H1 (cell line): ENCODE results near the gene RAD23B. TPM values are rescaled to one million over a fixed set of nuclear protein-coding genes. Genes with fewer than 3 reads are reported as not detected.

Source experiments
- CTCF ChIA-PET: fragments of 300-600 bp; sonication (Branson Sonifier 250); formaldehyde crosslinking; loops from one replicate; lab custom pipeline; 2021; ENCODE audit not compliant: partially characterized antibody; lab: Charles Lee
- POLR2A ChIA-PET: fragments of 300-600 bp; sonication (Branson Sonifier 250); formaldehyde crosslinking; loops from one replicate; lab custom pipeline; 2021; ENCODE audit warnings: inconsistent platforms; ENCODE audit not compliant: partially characterized antibody; lab: Charles Lee
- DNase-seq, 2 experiments: peaks; one replicate each; pipeline versions ENCODE4 v3.0.0 to v3.0.0-alpha.2; 2010 to 2022; ENCODE audit warnings: low spot score in 2 of 2, low read depth in 1 of 2, mixed read lengths in 1 of 2
- FAIRE-seq: peaks from 2 replicates; lab custom pipeline; 2011; peaks lifted over from hg19 to GRCh38; lab: Jason Lieb, UNC
- H2AFZ ChIP-seq: 2 replicates; pipeline ENCODE4 v1.8.1; 2012; ENCODE audit warnings: low read length, inconsistent platforms
- H2AK5ac ChIP-seq: 2 replicates; pipeline ENCODE4 v1.6.1; 2013; ENCODE audit warnings: low read depth, low read length
- H2BK120ac ChIP-seq: replicated peaks from 2 replicates; pipeline ENCODE3; 2013; ENCODE audit warnings: low read depth, low read length, inconsistent platforms
- H2BK12ac ChIP-seq: 2 replicates; pipeline ENCODE4 v1.6.1; 2013; ENCODE audit warnings: low read depth, low read length
- H2BK15ac ChIP-seq: 2 replicates; pipeline ENCODE4 v1.6.1; 2013; ENCODE audit warnings: low read length
- H2BK20ac ChIP-seq: 2 replicates; pipeline ENCODE4 v1.6.1; 2013; ENCODE audit warnings: low read length
- H2BK5ac ChIP-seq: 2 replicates; pipeline ENCODE4 v1.6.1; 2013; ENCODE audit warnings: low read depth, low read length
- H3K14ac ChIP-seq: 2 replicates; pipeline ENCODE4 v1.6.1; 2013; ENCODE audit warnings: inconsistent platforms; ENCODE audit not compliant: insufficient read length
- H3K18ac ChIP-seq: 2 replicates; pipeline ENCODE4 v1.6.1; 2013; ENCODE audit warnings: low read length; ENCODE audit errors: extremely low read depth
- H3K23ac ChIP-seq: 2 replicates; pipeline ENCODE4 v1.6.1; 2013; ENCODE audit warnings: inconsistent platforms; ENCODE audit not compliant: insufficient read length
- H3K23me2 ChIP-seq: 2 replicates; pipeline ENCODE4 v1.6.1; 2013; ENCODE audit warnings: low read depth, low read length
- H3K27ac ChIP-seq: 2 replicates; pipeline ENCODE4 v1.6.1; 2011; ENCODE audit warnings: low read depth, low read length, inconsistent platforms
- H3K27me3 ChIP-seq, 4 experiments: replicated peaks in 1 of 4; 1 replicate in 1 of 4; 2 replicates in 3 of 4; pipeline versions ENCODE4 v1.6.1 to v1.8.1; 2011 to 2013; ENCODE audit warnings: low read length in 3 of 4, mild to moderate bottlenecking in 3 of 4, inconsistent platforms in 2 of 4, mixed read lengths in 2 of 4, moderate library complexity in 1 of 4; ENCODE audit not compliant: control insufficient read depth in 3 of 4, insufficient read depth in 3 of 4; ENCODE audit errors: extremely low read depth in 1 of 4
- H3K36me3 ChIP-seq, 4 experiments: 2 replicates each; pipeline versions ENCODE4 v1.6.1 to v1.8.1; 2011 to 2013; ENCODE audit warnings: mild to moderate bottlenecking in 4 of 4, low read length in 3 of 4, moderate library complexity in 2 of 4, control low read depth in 1 of 4, inconsistent platforms in 1 of 4; ENCODE audit not compliant: insufficient read depth in 4 of 4, control insufficient read depth in 2 of 4
- H3K4ac ChIP-seq: replicated peaks from 2 replicates; pipeline ENCODE3; 2013; ENCODE audit warnings: low read length, low read depth, mixed read lengths, inconsistent platforms; ENCODE audit not compliant: insufficient read length
- H3K4me1 ChIP-seq, 4 experiments: replicated peaks in 1 of 4; 1 replicate in 1 of 4; 2 replicates in 3 of 4; pipeline versions ENCODE4 v1.6.1 to v1.8.1; 2011 to 2013; ENCODE audit warnings: low read length in 3 of 4, inconsistent platforms in 2 of 4, mixed read lengths in 1 of 4; ENCODE audit not compliant: insufficient read depth in 4 of 4, control insufficient read depth in 3 of 4
- H3K4me2 ChIP-seq, 2 experiments: 2 replicates each; pipeline versions ENCODE4 v1.6.1 to v1.8.1; 2011 to 2013; ENCODE audit warnings: low read depth in 2 of 2, low read length in 2 of 2, control low read depth in 1 of 2, inconsistent platforms in 1 of 2, mild to moderate bottlenecking in 1 of 2; ENCODE audit not compliant: insufficient read depth in 1 of 2
- H3K4me3 ChIP-seq, 4 experiments: fragments of 200-600, 300-600 bp in 1 of 4; sonication (generic), shearing (Covaris generic), sonication (Bioruptor Twin) in 1 of 4; 2 replicates each; pipeline versions ENCODE4 v1.5.1 to v1.8.1; 2011 to 2016; ENCODE audit warnings: low read length in 4 of 4, low read depth in 3 of 4, control low read depth in 2 of 4, inconsistent platforms in 2 of 4, mild to moderate bottlenecking in 2 of 4, mixed read lengths in 1 of 4, moderate library complexity in 1 of 4; ENCODE audit not compliant: insufficient read depth in 2 of 4; ENCODE audit errors: extremely low read depth in 1 of 4
- H3K56ac ChIP-seq: replicated peaks from 2 replicates; pipeline ENCODE3; 2013; ENCODE audit warnings: low read depth, mild to moderate bottlenecking, mixed read lengths, low read length, inconsistent platforms; ENCODE audit not compliant: insufficient read length
- H3K79me1 ChIP-seq: 2 replicates; pipeline ENCODE4 v1.6.1; 2013; ENCODE audit warnings: low read depth, low read length, control low read depth
- H3K79me2 ChIP-seq, 2 experiments: 2 replicates each; pipeline versions ENCODE4 v1.6.1 to v1.8.1; 2012 to 2013; ENCODE audit warnings: low read length in 2 of 2, mild to moderate bottlenecking in 2 of 2, inconsistent platforms in 1 of 2; ENCODE audit not compliant: insufficient read depth in 2 of 2, control insufficient read depth in 1 of 2
- H3K9ac ChIP-seq, 4 experiments: replicated peaks in 1 of 4; 1 replicate in 1 of 4; 2 replicates in 3 of 4; pipeline versions ENCODE4 v1.6.1 to v1.8.1; 2011 to 2013; ENCODE audit warnings: low read depth in 3 of 4, low read length in 3 of 4, control low read depth in 2 of 4, mild to moderate bottlenecking in 2 of 4, moderate library complexity in 2 of 4, inconsistent platforms in 1 of 4; ENCODE audit errors: extremely low read depth in 1 of 4
- H3K9me3 ChIP-seq, 2 experiments: 2 replicates each; pipeline versions ENCODE4 v1.6.1 to v1.8.1; 2012 to 2013; ENCODE audit warnings: mild to moderate bottlenecking in 2 of 2, moderate library complexity in 2 of 2, control low read depth in 1 of 2, inconsistent platforms in 1 of 2, low read depth in 1 of 2, low read length in 1 of 2, mixed read lengths in 1 of 2; ENCODE audit not compliant: insufficient read depth in 2 of 2
- H4K20me1 ChIP-seq, 2 experiments: replicated peaks in 1 of 2; 2 replicates each; pipeline versions ENCODE3 to v1.8.1; 2011 to 2013; ENCODE audit warnings: inconsistent platforms in 2 of 2, low read length in 2 of 2, mild to moderate bottlenecking in 1 of 2; ENCODE audit not compliant: insufficient read depth in 2 of 2, control insufficient read depth in 1 of 2
- H4K5ac ChIP-seq: 2 replicates; pipeline ENCODE4 v1.6.1; 2013; ENCODE audit warnings: low read length, low read depth, mixed read lengths, inconsistent platforms; ENCODE audit not compliant: insufficient read length
- H4K8ac ChIP-seq: 2 replicates; pipeline ENCODE4 v1.8.0; 2013; ENCODE audit warnings: mild to moderate bottlenecking, moderate library complexity, low read length, inconsistent platforms; ENCODE audit not compliant: insufficient read depth; ENCODE audit errors: extremely low read depth
- H4K91ac ChIP-seq: replicated peaks from 2 replicates; pipeline ENCODE3; 2013; ENCODE audit warnings: low read length, mixed read lengths, inconsistent platforms; ENCODE audit not compliant: insufficient read length
- CBX8 ChIP-seq: fragments of 300-800, 300-1000 bp; sonication (generic); IDR thresholded peaks from 2 replicates; pipeline ENCODE4 v1.7.1; 2016; ENCODE audit warnings: low read depth, low read length, borderline replicate concordance
- CHD2 ChIP-seq: IDR thresholded peaks from 2 replicates; pipeline ENCODE4 v1.6.1; 2012; ENCODE audit warnings: low read length, improper control_type of control experiment
- CREB1 ChIP-seq: IDR thresholded peaks from 2 replicates; pipeline ENCODE4 v1.6.1; 2012; ENCODE audit warnings: inconsistent platforms
- JUND ChIP-seq: IDR thresholded peaks from 2 replicates; pipeline ENCODE4 v1.6.1; 2011; ENCODE audit warnings: mild to moderate bottlenecking, improper control_type of control experiment, low read length
- KDM1A ChIP-seq: fragments of 200-600, 300-600 bp; sonication (generic); IDR thresholded peaks from 2 replicates; pipeline ENCODE4 v1.7.1; 2016; ENCODE audit warnings: mild to moderate bottlenecking, low read length, borderline replicate concordance
- WGBS, 2 experiments: shearing (Covaris generic) in 1 of 2; methylation state at CpG; one replicate each; pipeline versions ENCODE4 v1.1.6 to v1.1.7; 2013 to 2015; ENCODE audit warnings: low lambda C conversion rate in 2 of 2, mixed read lengths in 2 of 2, inconsistent platforms in 1 of 2, low coverage in 1 of 2, missing lambda C conversion rate in 1 of 2; ENCODE audit not compliant: insufficient replicate concordance in 2 of 2, insufficient coverage in 1 of 2, insufficient read length in 1 of 2; ENCODE audit errors: extremely low coverage in 1 of 2, missing lambda C conversion rate in 1 of 2; 5-methylcytosine and 5-hydroxymethylcytosine counted together
- polyA plus RNA-seq, 7 experiments: library from polyadenylated mRNA; depleted of rRNA in 3 of 7; stranded (reverse) in 5 of 7; unstranded in 2 of 7; fragments of >200 nt in 5 of 7; fragments of 200-250 nt in 2 of 7; gene quantifications; 1 replicate in 5 of 7; 2 replicates in 1 of 7; 4 replicates in 1 of 7; pipeline versions ENCODE4 v1.2.1 to v1.2.3, GENCODE V29; 2011 to 2013; ENCODE audit warnings: missing spikeins in 2 of 7, mixed read lengths in 2 of 7
- total RNA-seq: library from RNA; stranded (reverse); fragmentation: NEBNext Ultra II Directional; extraction: Animal tissue kit (Norgen Biotek cat#: 25700); gene quantifications from 2 replicates; pipeline ENCODE4 v1.2.1, GENCODE V29; 2021

RAD23B gene
- total and polyA plus RNA-seq, 2 of the 8 experiments (the other 6 are each of a cell fraction or from before 2014, with no cell fraction given): 97.1 to 165 TPM

- H3K27me3 ChIP-seq: no peaks in the 10 kb centered on the region
- ChIA-PET POLR2A (interaction anchor here (0.9 to 2.2 kb wide), 4 partner anchors 8 to 32 kb away, joined by 3 to 10 read pairs (median 4); no protein-coding TSS in a partner anchor), CTCF (interaction anchor here (0.8 to 2.2 kb wide), 5 partner anchors 34 to 146 kb away, joined by 3 to 11 read pairs (median 4); no protein-coding TSS in a partner anchor)
- H4K20me1 ChIP-seq: peaks cover 6 to 7% of the 10 kb centered on the region in 2 experiments
- peak overlapping the region; percentile 80 for H3K27ac ChIP-seq
- H3K56ac ChIP-seq: peak overlapping the region; percentile 70
- peak overlapping the region; percentile 72 to 86 (median 80) for H3K4me3 ChIP-seq
- peak overlapping the region; percentile 82 to 93 (median 84) for H3K9ac ChIP-seq
- no peaks in the 10 kb centered on the region for H3K9me3 ChIP-seq
- H3K23me2 ChIP-seq: peaks cover 8% of the 10 kb centered on the region
- H3K79me2 ChIP-seq: peaks cover 25 to 39% of the 10 kb centered on the region in 2 experiments
- peak overlapping the region; percentile 60; the same call in 1 of the 2 replicates for H2BK5ac ChIP-seq
- no peaks in the 10 kb centered on the region for H3K79me1 ChIP-seq
- H3K4me1 ChIP-seq: peaks cover 0 to 5% (median 1%) of the 10 kb centered on the region in 4 experiments; a peak in 3 of 7 replicates
- DNase-seq (no peak), FAIRE-seq (no peak)
- H3K18ac ChIP-seq: peak overlapping the region; percentile 96; the same call in 1 of the 2 replicates
- H3K23ac ChIP-seq: no peak overlapping the region
- H2AFZ ChIP-seq: 0 out of 2 replicates have a peak overlapping the region, but pooled peaks have one; percentile 63
- no peak overlapping the region for H4K91ac ChIP-seq
- H2BK12ac ChIP-seq: 0 out of 2 replicates have a peak overlapping the region, but pooled peaks have one; percentile 60
- no peaks in the 10 kb centered on the region; a peak in 1 of 8 replicates for H3K36me3 ChIP-seq
- H2BK15ac ChIP-seq: no peak overlapping the region
- 36% methylated on average over 13 of the region's 13 CpGs; no CpG with 5 or more reads in 1 of the 2 experiments for WGBS, 2 experiments
- peak overlapping the region; percentile 92 to 96 for H3K4me2 ChIP-seq
- no peak overlapping the region for H4K5ac ChIP-seq
- no peak overlapping the region for H2AK5ac ChIP-seq
- no peak overlapping the region for H3K4ac ChIP-seq
- no peak overlapping the region for H3K14ac ChIP-seq
- no peak overlapping the region for H2BK120ac ChIP-seq
- H2BK20ac ChIP-seq: no peak overlapping the region
- no peak overlapping the region for H4K8ac ChIP-seq
- TF ChIP-seq CBX8 (no peak), CREB1 (no peak), KDM1A (no peak), JUND (no peak), CHD2 (no peak)
These were observed 984 bp upstream of the RAD23B start for GRCh38 chr9:107281922-107282667.
